Fibroblast of skin of scalp (primary cell): ENCODE data around the gene SNED1. TPM values are rescaled to one million over a fixed set of nuclear protein-coding genes. Genes with fewer than 3 reads are reported as not detected.

Experiments
- DNase-seq: peaks from one replicate; pipeline ENCODE4 v3.0.0-alpha.2; 2013
- polyA plus RNA-seq, 2 experiments: library from polyadenylated mRNA; unstranded; fragments of 120-200 nt; gene quantifications; one replicate each; pipeline ENCODE4 v1.2.1, GENCODE V29; 2013; ENCODE audit not compliant: insufficient read length in 2 of 2

SNED1 gene
- polyA plus RNA-seq (2013, experiment 1 of 2; ENCODE audit: insufficient read length): 10.2 TPM
- polyA plus RNA-seq (2013, experiment 2 of 2; ENCODE audit: insufficient read length): 7.9 TPM

GRCh38 chr2:240997856-240998705, at the start of gene SNED1:
Gene SNED1 (plus strand): TSS chr2:240998618. CDS start chr2:240998838, 220 bp downstream.
- DNase-seq: peak; percentile 69

- no peak for DNase-seq
These were observed 49.3 kb upstream of the SNED1 start for GRCh38 chr2:240948905-240949790.

- no peak for DNase-seq
These were observed 48.4 kb upstream of the SNED1 start for GRCh38 chr2:240949791-240950705.

GRCh38 chr2:240951045-240951594, 47.3 kb upstream of the SNED1 start:
- no peak for DNase-seq

GRCh38 chr2:240952496-240953246, 45.7 kb upstream of the SNED1 start:
- no peak for DNase-seq

- no peak for DNase-seq
These were observed 44.7 kb upstream of the SNED1 start for GRCh38 chr2:240953426-240954410.

- DNase-seq: no peak
These were observed 43.7 kb upstream of the SNED1 start for GRCh38 chr2:240954436-240955305.

- DNase-seq: no peak
These were observed 42.9 kb upstream of the SNED1 start for GRCh38 chr2:240955306-240956170.

- DNase-seq: no peak
These were observed 42.1 kb upstream of the SNED1 start for GRCh38 chr2:240956171-240956934.

GRCh38 chr2:240956935-240957655, 41.3 kb upstream of the SNED1 start:
- no peak for DNase-seq

- DNase-seq: peak; percentile 60
These were observed 40.6 kb upstream of the SNED1 start for GRCh38 chr2:240957656-240958365.

- DNase-seq: no peak
These were observed 39.8 kb upstream of the SNED1 start for GRCh38 chr2:240958366-240959213.

- DNase-seq: no peak
These were observed 39.0 kb upstream of the SNED1 start for GRCh38 chr2:240959214-240959940.

- no peak for DNase-seq
These were observed 38.5 kb upstream of the SNED1 start for GRCh38 chr2:240959941-240960308.
